Duodenal mucosa (tissue), 2 donors: ENCODE measurements around the gene TXNDC15.
"Not testable (repeated sequence)": the region's sequence is repeated elsewhere in the genome, so short reads cannot be mapped to it uniquely, and the experiment has no call there.

Source experiments
- H3K27ac ChIP-seq: one replicate; pipeline ENCODE4 v1.7.0; 2013; ENCODE audit warnings: low read depth, low read length
- H3K27me3 ChIP-seq, 2 donors: one replicate each; pipeline ENCODE4 v1.7.0; 2013; ENCODE audit warnings: low read length in 2 of 2, control low read depth in 1 of 2; ENCODE audit not compliant: insufficient read depth in 2 of 2, control insufficient read depth in 1 of 2
- H3K36me3 ChIP-seq, 2 donors: one replicate each; pipeline ENCODE4 v1.7.0; 2013; ENCODE audit warnings: low read length in 2 of 2, control low read depth in 1 of 2; ENCODE audit not compliant: insufficient read depth in 2 of 2, control insufficient read depth in 1 of 2
- H3K4me1 ChIP-seq, 2 donors: one replicate each; pipeline ENCODE4 v1.7.0; 2013; ENCODE audit warnings: low read length in 2 of 2, control low read depth in 1 of 2; ENCODE audit not compliant: insufficient read depth in 2 of 2, control insufficient read depth in 1 of 2
- H3K4me3 ChIP-seq, 2 donors: one replicate each; pipeline ENCODE4 v1.7.0; 2013; ENCODE audit warnings: low read length in 2 of 2, low read depth in 1 of 2
- H3K9ac ChIP-seq, 2 donors: one replicate each; pipeline ENCODE4 v1.7.0; 2013; ENCODE audit warnings: low read length in 2 of 2, low read depth in 1 of 2
- H3K9me3 ChIP-seq, 2 donors: one replicate each; pipeline ENCODE4 v1.7.0; 2013; ENCODE audit warnings: low read length in 2 of 2, control low read depth in 1 of 2; ENCODE audit not compliant: control insufficient read depth in 1 of 2

The TXNDC15 gene

GRCh38 chr5:134845335-134845851, 28.8 kb upstream of the TXNDC15 start:
- Histone ChIP-seq H3K9me3 (no peaks in the 10 kb centered on the region), H3K4me3 (peak overlapping the region; percentile 88 to 90), H3K27ac (peak overlapping the region; percentile 94), H3K4me1 (peaks cover 15 to 21% of the 10 kb centered on the region in 2 donors), H3K36me3 (peaks cover 0 to 4% of the 10 kb centered on the region in 2 donors), H3K27me3 (no peaks in the 10 kb centered on the region), H3K9ac (peak overlapping the region; percentile 79 to 94)

DNA sequence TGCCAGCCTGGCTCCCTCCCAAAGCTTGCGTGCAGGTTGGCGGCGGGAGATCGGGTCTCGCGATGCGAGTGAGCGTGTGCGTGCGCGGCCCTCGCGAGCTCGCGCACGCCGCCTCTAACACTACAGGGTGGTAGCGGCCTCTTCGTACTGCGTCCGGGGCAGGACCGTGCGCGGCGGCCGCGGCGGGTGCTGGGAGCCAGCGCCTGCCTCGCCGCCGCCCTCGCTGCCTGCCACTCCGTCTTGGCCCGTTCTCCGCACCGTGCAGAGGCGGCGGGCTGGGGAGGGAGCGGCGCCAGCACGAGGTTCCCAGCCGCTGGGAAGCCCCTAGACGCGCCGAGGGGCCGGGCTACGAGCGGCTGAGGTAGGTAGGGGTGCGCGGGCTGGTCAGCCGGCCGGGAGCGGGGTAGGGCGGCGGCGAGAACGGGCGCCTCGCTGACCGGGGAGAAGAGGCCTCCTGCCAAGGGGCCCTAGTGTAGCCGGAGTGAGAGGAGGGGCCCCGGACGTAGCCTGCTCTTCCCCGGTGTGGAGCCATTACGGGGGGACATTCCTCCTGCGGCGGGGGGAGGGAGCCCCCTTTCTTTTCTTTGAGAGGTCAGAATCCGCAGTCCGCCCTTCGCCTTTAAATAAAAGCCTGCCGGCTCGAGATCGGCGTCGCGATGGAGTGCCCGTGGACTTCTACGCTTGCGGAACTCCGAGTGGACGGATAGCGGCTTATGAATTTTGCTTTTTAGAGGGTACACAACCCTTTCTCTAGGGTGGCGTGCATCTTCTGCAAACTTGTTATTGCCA, 28.1 kb upstream of the TXNDC15 start, which contains the start of gene C5orf24:
TSS of gene C5orf24 (plus strand) at position 117 of the 789 bp plus-strand sequence. CDS start 8,933 bp downstream, outside the sequence.
- peaks cover 16 to 21% of the 10 kb centered on the region in 2 donors for H3K4me1 ChIP-seq
- H3K36me3 ChIP-seq: no peaks in the 10 kb centered on the region
- peak within 1 kb of the TSS; percentile 79 to 94 for H3K9ac ChIP-seq
- peak within 1 kb of the TSS; percentile 94 for H3K27ac ChIP-seq
- peak within 1 kb of the TSS; percentile 88 to 90 for H3K4me3 ChIP-seq
- no peaks in the 10 kb centered on the region for H3K27me3 ChIP-seq
- no peaks in the 10 kb centered on the region for H3K9me3 ChIP-seq

DNA sequence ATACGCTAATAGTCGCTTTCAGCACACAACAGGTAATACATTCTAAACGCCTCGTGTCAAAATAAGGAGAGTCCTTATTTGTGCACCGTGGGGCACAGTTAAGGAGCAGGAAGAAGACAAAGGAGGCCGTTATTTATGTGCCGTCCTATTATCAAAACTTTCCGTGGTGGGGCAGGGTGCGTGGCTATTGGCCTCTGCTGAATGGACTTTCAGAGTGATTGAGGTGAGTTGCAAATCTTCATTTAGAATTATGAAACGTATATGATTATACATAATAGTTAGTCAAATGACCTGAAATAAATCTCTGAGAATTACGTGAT, 27.6 kb upstream of the TXNDC15 start:
- H3K9ac ChIP-seq: peak overlapping the region; percentile 79 to 94
- peak overlapping the region; percentile 88 to 90 for H3K4me3 ChIP-seq
- peak overlapping the region; percentile 94 for H3K27ac ChIP-seq
- H3K9me3 ChIP-seq: no peaks in the 10 kb centered on the region
- H3K27me3 ChIP-seq: no peaks in the 10 kb centered on the region
- no peaks in the 10 kb centered on the region for H3K36me3 ChIP-seq
- peaks cover 20 to 21% of the 10 kb centered on the region in 2 donors for H3K4me1 ChIP-seq

- not testable (repeated sequence) for H3K4me3 ChIP-seq, H3K9me3 ChIP-seq, H3K36me3 ChIP-seq, H3K27ac ChIP-seq, H3K9ac ChIP-seq, H3K27me3 ChIP-seq
- H3K4me1 ChIP-seq: peaks cover 20 to 21% of the 10 kb centered on the region in 2 donors
Measured at GRCh38 chr5:134849434-134849933, 24.7 kb upstream of the TXNDC15 start.

- peaks cover 13 to 16% of the 10 kb centered on the region in 2 donors for H3K36me3 ChIP-seq
- no peaks in the 10 kb centered on the region for H3K9me3 ChIP-seq
- H3K27ac ChIP-seq: no peak overlapping the region
- no peaks in the 10 kb centered on the region for H3K27me3 ChIP-seq
- H3K4me1 ChIP-seq: peaks cover 14 to 15% of the 10 kb centered on the region in 2 donors
- H3K4me3 ChIP-seq: no peak overlapping the region
- no peak overlapping the region for H3K9ac ChIP-seq
Measured at GRCh38 chr5:134851307-134851923, 22.8 kb upstream of the TXNDC15 start.

DNA sequence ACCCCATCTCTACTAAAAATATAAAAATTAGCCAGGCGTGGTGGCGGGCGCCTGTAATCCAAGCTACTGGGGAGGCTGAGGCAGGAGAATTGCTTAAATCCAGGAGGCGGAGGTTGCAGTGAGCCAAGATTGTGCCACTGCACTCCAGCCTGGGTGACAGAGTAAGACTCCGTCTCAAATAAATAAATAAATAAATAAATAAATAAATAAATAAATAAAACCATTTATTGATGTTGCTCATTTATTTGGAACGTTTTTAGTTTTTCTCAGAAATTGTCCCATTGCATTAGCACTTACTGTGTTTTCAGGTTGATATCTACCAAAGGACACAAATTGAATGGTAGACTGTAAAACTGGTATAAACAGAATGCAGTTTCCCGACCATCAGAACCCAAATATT, 17.7 kb upstream of the TXNDC15 start:
- not testable (repeated sequence) for H3K4me3 ChIP-seq, H3K27ac ChIP-seq, H3K9me3 ChIP-seq, H3K27me3 ChIP-seq, H3K4me1 ChIP-seq, H3K9ac ChIP-seq
- H3K36me3 ChIP-seq: peaks cover 24 to 31% of the 10 kb centered on the region in 2 donors

DNA sequence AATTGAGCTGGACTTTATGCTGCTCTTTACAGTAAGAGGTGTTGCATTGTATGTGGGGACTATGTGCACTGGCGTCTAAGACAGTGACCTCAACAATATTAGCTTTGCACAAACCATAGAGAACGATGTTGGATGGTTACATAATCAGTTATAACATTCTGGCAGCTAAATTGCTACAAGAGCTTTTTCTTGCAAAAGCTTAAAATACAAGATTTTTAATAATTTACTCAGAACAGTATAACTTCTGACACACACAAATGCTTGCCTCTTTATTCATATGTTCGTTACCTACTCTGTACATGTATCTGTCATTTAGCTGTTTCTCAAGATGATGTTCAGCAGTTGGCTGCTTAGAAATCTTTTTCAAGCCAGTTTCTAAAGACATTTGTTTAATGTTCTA, 16.8 kb upstream of the TXNDC15 start:
- no peak overlapping the region for H3K9ac ChIP-seq
- no peaks in the 10 kb centered on the region for H3K9me3 ChIP-seq
- H3K27me3 ChIP-seq: no peaks in the 10 kb centered on the region
- H3K27ac ChIP-seq: no peak overlapping the region
- no peaks in the 10 kb centered on the region for H3K4me1 ChIP-seq
- H3K4me3 ChIP-seq: no peak overlapping the region
- H3K36me3 ChIP-seq: peaks cover 22 to 31% of the 10 kb centered on the region in 2 donors

DNA sequence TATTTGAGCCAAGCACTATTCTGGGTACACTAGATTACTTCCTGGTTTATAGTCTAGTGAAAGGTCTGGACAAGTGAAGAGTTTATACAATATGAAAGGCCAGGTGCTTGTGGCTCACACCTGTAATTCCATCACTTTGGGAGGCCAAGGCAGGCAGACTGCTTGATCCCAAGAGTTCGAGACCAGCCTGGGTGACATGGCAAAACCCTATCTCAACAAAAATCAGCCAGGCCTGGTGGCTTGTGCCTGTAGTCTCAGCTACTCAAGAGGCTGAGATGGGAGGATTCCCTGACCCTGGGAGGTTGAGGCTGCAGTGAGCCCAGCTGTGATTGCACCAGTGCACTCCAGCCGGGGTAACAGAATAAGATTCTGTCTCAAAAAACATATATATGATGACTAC, 9.5 kb upstream of the TXNDC15 start:
- H3K36me3 ChIP-seq: peaks cover 0 to 5% of the 10 kb centered on the region in 2 donors
- H3K9me3 ChIP-seq: no peaks in the 10 kb centered on the region
- H3K4me1 ChIP-seq: no peaks in the 10 kb centered on the region
- no peak overlapping the region for H3K27ac ChIP-seq
- no peak overlapping the region for H3K4me3 ChIP-seq
- no peak overlapping the region for H3K9ac ChIP-seq
- no peaks in the 10 kb centered on the region for H3K27me3 ChIP-seq

DNA sequence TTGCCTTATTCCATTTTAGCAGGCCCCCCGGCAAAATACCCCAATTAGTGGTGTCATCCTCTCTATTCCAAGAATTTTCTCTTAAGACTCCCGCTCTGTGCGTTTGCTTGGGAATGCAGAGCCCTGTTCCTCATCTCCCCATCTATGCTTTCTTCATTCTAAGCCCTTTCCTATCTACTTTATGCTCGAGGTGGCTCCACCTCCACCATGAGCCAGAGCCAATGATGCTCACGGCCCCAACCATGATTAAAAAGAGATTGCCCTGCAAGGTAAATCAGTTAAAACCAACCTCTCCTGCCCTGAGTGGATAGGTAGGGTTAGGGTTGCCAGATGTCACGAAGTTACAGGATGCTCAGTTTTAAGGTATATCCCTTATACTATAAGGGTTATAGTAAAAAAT, 677 bp upstream of the TXNDC15 start:
- Histone ChIP-seq H3K9me3 (no peaks in the 10 kb centered on the region), H3K9ac (peak overlapping the region in 1 of 2 donors; percentile 80), H3K27me3 (no peaks in the 10 kb centered on the region), H3K4me3 (peak overlapping the region; percentile 74 to 96), H3K4me1 (peaks cover 24 to 27% of the 10 kb centered on the region in 2 donors), H3K36me3 (no peaks in the 10 kb centered on the region), H3K27ac (no peak overlapping the region)
